Loucy (cell line): ENCODE data around the gene RHCG.

Source experiments
- H2AFZ ChIP-seq: fragments of 200-600 bp; sonication (generic); 2 replicates; pipeline ENCODE4 v1.6.0; 2016; ENCODE audit warnings: antibody characterized with exemption, mild to moderate bottlenecking, low read length, moderate library complexity
- H3F3A ChIP-seq: fragments of 200-600 bp; 2 replicates; pipeline ENCODE4 v1.6.0; 2016; ENCODE audit warnings: antibody characterized with exemption, low read depth, mild to moderate bottlenecking
- H3K27me3 ChIP-seq: fragments of 200-600 bp; sonication (generic); 2 replicates; pipeline ENCODE4 v1.6.1; 2014; ENCODE audit warnings: low read length, mild to moderate bottlenecking; ENCODE audit not compliant: insufficient read depth, poor library complexity, severe bottlenecking
- H3K36me3 ChIP-seq: fragments of 200-600 bp; sonication (generic); 2 replicates; pipeline ENCODE4 v1.6.1; 2016; ENCODE audit warnings: low read length; ENCODE audit not compliant: insufficient read depth
- H3K4me1 ChIP-seq: fragments of 200-600 bp; sonication (generic); 2 replicates; pipeline ENCODE4 v1.5.1; 2014; ENCODE audit warnings: low read length, mild to moderate bottlenecking; ENCODE audit not compliant: insufficient read depth, poor library complexity, severe bottlenecking
- H3K4me2 ChIP-seq: fragments of 200-600 bp; sonication (generic); 2 replicates; pipeline ENCODE4 v1.6.0; 2014; ENCODE audit warnings: antibody characterized with exemption, low read length, low read depth, mild to moderate bottlenecking; ENCODE audit not compliant: poor library complexity, severe bottlenecking
- H3K4me3 ChIP-seq: fragments of 200-600 bp; sonication (generic); 2 replicates; pipeline ENCODE4 v1.5.1; 2014; ENCODE audit warnings: low read length, mild to moderate bottlenecking, mixed read lengths; ENCODE audit not compliant: poor library complexity, severe bottlenecking
- H3K79me2 ChIP-seq: fragments of 200-600 bp; sonication (generic); 2 replicates; pipeline ENCODE4 v1.6.1; 2014; ENCODE audit warnings: low read length; ENCODE audit not compliant: insufficient read depth
- H3K9ac ChIP-seq: fragments of 200-600 bp; sonication (generic); 2 replicates; pipeline ENCODE4 v1.6.0; 2014; ENCODE audit warnings: mild to moderate bottlenecking, low read depth, low read length, moderate library complexity; ENCODE audit not compliant: poor library complexity, severe bottlenecking
- H3K9me2 ChIP-seq: fragments of 200-600 bp; sonication (generic); replicated peaks from 2 replicates; pipeline ENCODE4 v1.6.1; 2016; ENCODE audit warnings: low read depth, low read length, mixed read lengths
- H3K9me3 ChIP-seq: fragments of 200-600 bp; sonication (generic); 2 replicates; pipeline ENCODE4 v1.6.1; 2014; ENCODE audit warnings: mild to moderate bottlenecking, antibody characterized with exemption, low read length, low read depth; ENCODE audit not compliant: insufficient read depth
- H4K20me1 ChIP-seq: fragments of 200-600 bp; sonication (generic); 2 replicates; pipeline ENCODE4 v1.6.0; 2014; ENCODE audit warnings: antibody characterized with exemption, low read length, mild to moderate bottlenecking; ENCODE audit not compliant: insufficient read depth, poor library complexity, severe bottlenecking
- EZH2phosphoT487 ChIP-seq: fragments of 200-600 bp; IDR thresholded peaks from 2 replicates; pipeline ENCODE4 v1.6.1; 2018; ENCODE audit warnings: antibody characterized with exemption, mild to moderate bottlenecking, moderate library complexity, borderline replicate concordance
- TF ChIP-seq, protein P1 (sequence below): fragments of 200-600 bp; sonication (generic); conservative IDR thresholded peaks from 2 replicates; pipeline ENCODE4 v1.5.1; 2014; ENCODE audit warnings: mild to moderate bottlenecking, antibody characterized with exemption, low read length

RHCG gene

GRCh38 chr15:89530976-89531375 is 34.6 kb upstream of the RHCG start:
- Histone ChIP-seq H3K9ac (no peak overlapping the region), H3K9me2 (no peaks in the 10 kb centered on the region), H3K9me3 (peaks cover 2% of the 10 kb centered on the region; the same call in 1 of the 2 replicates), H3K4me1 (no peaks in the 10 kb centered on the region), H3F3A (no peaks in the 10 kb centered on the region), H4K20me1 (no peaks in the 10 kb centered on the region), H2AFZ (no peak overlapping the region), H3K4me3 (no peak overlapping the region), H3K36me3 (no peaks in the 10 kb centered on the region), H3K27me3 (no peaks in the 10 kb centered on the region), H3K79me2 (no peaks in the 10 kb centered on the region), H3K4me2 (no peak overlapping the region)
- TF ChIP-seq, protein P1, sequence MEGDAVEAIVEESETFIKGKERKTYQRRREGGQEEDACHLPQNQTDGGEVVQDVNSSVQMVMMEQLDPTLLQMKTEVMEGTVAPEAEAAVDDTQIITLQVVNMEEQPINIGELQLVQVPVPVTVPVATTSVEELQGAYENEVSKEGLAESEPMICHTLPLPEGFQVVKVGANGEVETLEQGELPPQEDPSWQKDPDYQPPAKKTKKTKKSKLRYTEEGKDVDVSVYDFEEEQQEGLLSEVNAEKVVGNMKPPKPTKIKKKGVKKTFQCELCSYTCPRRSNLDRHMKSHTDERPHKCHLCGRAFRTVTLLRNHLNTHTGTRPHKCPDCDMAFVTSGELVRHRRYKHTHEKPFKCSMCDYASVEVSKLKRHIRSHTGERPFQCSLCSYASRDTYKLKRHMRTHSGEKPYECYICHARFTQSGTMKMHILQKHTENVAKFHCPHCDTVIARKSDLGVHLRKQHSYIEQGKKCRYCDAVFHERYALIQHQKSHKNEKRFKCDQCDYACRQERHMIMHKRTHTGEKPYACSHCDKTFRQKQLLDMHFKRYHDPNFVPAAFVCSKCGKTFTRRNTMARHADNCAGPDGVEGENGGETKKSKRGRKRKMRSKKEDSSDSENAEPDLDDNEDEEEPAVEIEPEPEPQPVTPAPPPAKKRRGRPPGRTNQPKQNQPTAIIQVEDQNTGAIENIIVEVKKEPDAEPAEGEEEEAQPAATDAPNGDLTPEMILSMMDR: no peak
- no peak for TF ChIP-seq EZH2phosphoT487

DNA sequence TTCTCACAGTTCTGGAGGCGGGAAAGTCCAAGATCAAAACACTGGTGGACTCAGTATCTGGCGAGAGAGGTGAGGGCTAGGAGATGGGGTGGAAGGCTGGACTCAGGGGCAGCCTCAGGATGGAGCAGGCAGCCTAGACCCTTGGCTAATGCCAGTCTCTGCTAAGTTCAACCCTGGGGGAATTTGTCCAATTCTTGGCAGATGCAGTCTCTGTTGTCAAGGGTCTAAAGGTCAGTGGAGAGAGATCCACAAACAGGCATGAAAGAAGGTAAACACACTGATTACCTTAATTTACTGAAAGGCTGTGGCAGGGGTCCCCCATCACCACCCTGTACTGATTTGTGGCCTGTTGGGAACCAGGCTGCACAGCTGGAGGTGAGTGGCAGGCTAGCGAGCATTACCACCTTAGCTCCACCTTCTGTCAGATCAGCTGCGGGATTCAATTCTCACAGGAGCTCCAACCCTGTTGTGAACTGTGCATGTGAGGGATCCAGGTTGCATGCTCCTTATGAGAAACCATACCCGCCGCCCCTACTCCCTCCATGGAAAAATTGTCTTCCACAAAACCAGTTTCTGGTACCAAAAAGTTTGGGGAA is 32.5 kb upstream of the RHCG start:
- Histone ChIP-seq H3K4me3 (no peak overlapping the region), H3K27me3 (no peaks in the 10 kb centered on the region), H3K79me2 (no peaks in the 10 kb centered on the region), H3K9me3 (peaks cover 2% of the 10 kb centered on the region; the same call in 1 of the 2 replicates), H3K9me2 (no peaks in the 10 kb centered on the region), H3K36me3 (no peaks in the 10 kb centered on the region), H3F3A (no peaks in the 10 kb centered on the region), H3K4me1 (no peaks in the 10 kb centered on the region), H4K20me1 (no peaks in the 10 kb centered on the region), H2AFZ (no peak overlapping the region), H3K9ac (no peak overlapping the region), H3K4me2 (no peak overlapping the region)
- no peak for TF ChIP-seq EZH2phosphoT487
- TF ChIP-seq, protein P1: no peak

DNA sequence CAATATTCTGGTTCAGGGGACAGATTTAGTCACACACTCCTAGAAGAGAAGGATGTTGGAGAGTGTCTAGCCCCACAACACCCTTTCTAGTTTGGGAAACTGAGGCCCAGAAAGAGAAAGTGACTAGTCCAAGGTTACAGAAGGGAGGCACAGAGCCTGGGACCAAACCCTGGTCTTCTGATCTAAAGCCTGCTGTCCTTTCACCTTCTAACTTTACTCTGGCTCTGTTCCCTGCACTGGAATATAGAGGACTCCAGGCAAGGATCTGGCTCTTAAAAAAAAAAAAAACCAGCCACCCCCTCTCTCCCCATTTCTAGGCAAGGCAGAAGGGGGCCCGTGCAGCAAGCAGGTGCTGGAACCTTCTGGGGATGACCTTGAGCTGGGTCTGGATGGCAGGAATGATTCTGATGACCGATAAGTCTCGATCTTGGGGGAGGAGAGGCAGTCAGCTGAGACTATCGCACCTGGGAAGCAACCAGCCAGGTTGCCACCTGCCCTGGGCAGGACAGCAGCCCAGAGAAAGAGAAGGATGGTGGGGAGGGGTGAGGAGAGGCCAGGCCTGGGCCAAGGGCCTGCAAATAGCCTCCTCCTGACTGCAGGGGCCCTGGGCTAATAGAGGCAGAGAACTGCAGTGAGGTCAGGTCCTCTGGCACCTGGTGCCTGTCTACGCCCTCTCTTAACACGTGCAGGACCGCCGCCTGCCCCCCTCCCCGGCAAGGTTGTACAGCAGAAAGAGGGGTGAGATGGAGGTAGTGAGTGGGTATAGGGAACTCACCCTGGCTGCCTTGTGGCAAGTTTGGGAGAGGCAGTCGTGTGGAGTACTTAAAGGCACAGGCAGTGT is 30.4 kb upstream of the RHCG start:
- H3K27me3 ChIP-seq: no peaks in the 10 kb centered on the region
- no peaks in the 10 kb centered on the region for H3K9me3 ChIP-seq
- H3K4me2 ChIP-seq: no peak overlapping the region
- no peaks in the 10 kb centered on the region for H3F3A ChIP-seq
- H3K4me3 ChIP-seq: no peak overlapping the region
- H3K4me1 ChIP-seq: no peaks in the 10 kb centered on the region
- TF ChIP-seq, protein P1: no peak
- no peak for TF ChIP-seq EZH2phosphoT487
- no peaks in the 10 kb centered on the region for H4K20me1 ChIP-seq
- no peak overlapping the region for H2AFZ ChIP-seq
- H3K36me3 ChIP-seq: no peaks in the 10 kb centered on the region
- no peaks in the 10 kb centered on the region for H3K9me2 ChIP-seq
- H3K9ac ChIP-seq: no peak overlapping the region
- no peaks in the 10 kb centered on the region for H3K79me2 ChIP-seq
